Measurements from ENCODE around the gene SLC6A3. TPM values are rescaled to one million over a fixed set of nuclear protein-coding genes. Genes with fewer than 3 reads are reported as not detected.

The SLC6A3 gene
- polyA plus RNA-seq, 1 experiment = not detected

GRCh38 chr5:1380910-1381309, 64.3 kb downstream of the SLC6A3 start:
- DNase-seq (ENCODE audit: low read depth, low spot score) = no peak
- H3K27ac ChIP-seq (ENCODE audit: low read depth, low read length) = no peak overlapping the region
- peaks cover 11% of the 10 kb centered on the region for H3K9me3 ChIP-seq (ENCODE audit: control insufficient read depth, insufficient read depth, low read length)
- peaks cover 8% of the 10 kb centered on the region for H3K27me3 ChIP-seq (ENCODE audit: control insufficient read depth, insufficient read depth, low read length)
- CTCF ChIA-PET = interaction anchor here (0.6 to 2.2 kb wide), 8 partner anchors 10 to 1340 kb away, joined by 3 to 13 read pairs (median 6); no protein-coding TSS in a partner anchor
- H3K4me3 ChIP-seq (ENCODE audit: low read depth, low read length) = no peak overlapping the region
- TF ChIP-seq CTCF (IDR thresholded peaks at IDR 0.05; ENCODE audit: low read depth, low read length) = no peak
- POLR2A ChIA-PET = no interaction called here

- peaks cover 7% of the 10 kb centered on the region for H3K27me3 ChIP-seq (ENCODE audit: control insufficient read depth, insufficient read depth, low read length)
- H3K9me3 ChIP-seq (ENCODE audit: control insufficient read depth, insufficient read depth, low read length) = peaks cover 11% of the 10 kb centered on the region
- H3K4me3 ChIP-seq (ENCODE audit: low read depth, low read length) = no peak overlapping the region
- H3K27ac ChIP-seq (ENCODE audit: low read depth, low read length) = no peak overlapping the region
- ChIA-PET POLR2A (no interaction called here), CTCF (interaction anchor here (0.6 to 2.2 kb wide), 9 partner anchors 9 to 1339 kb away, joined by 3 to 13 read pairs (median 5); no protein-coding TSS in a partner anchor)
- no peak for DNase-seq (ENCODE audit: low read depth, low spot score)
- TF ChIP-seq CTCF (IDR thresholded peaks at IDR 0.05; ENCODE audit: low read depth, low read length) = peak; percentile 46
These were observed 65.0 kb downstream of the SLC6A3 start for GRCh38 chr5:1380011-1380817.

- no peak for TF ChIP-seq CTCF (IDR thresholded peaks at IDR 0.05; ENCODE audit: low read depth, low read length)
- no peak overlapping the region for H3K4me3 ChIP-seq (ENCODE audit: low read depth, low read length)
- ChIA-PET CTCF (interaction anchor here (1.0 to 2.2 kb wide), 4 partner anchors 8 to 266 kb away, joined by 4 to 13 read pairs (median 8); no protein-coding TSS in a partner anchor), POLR2A (no interaction called here)
- DNase-seq (ENCODE audit: low read depth, low spot score) = no peak
- peaks cover 11% of the 10 kb centered on the region for H3K9me3 ChIP-seq (ENCODE audit: control insufficient read depth, insufficient read depth, low read length)
- H3K27ac ChIP-seq (ENCODE audit: low read depth, low read length) = no peak overlapping the region
- H3K27me3 ChIP-seq (ENCODE audit: control insufficient read depth, insufficient read depth, low read length) = peaks cover 13% of the 10 kb centered on the region
These were observed 66.2 kb downstream of the SLC6A3 start for GRCh38 chr5:1378866-1379659.

- no peak for TF ChIP-seq CTCF (IDR thresholded peaks at IDR 0.05; ENCODE audit: low read depth, low read length)
- DNase-seq (ENCODE audit: low read depth, low spot score) = no peak
- H3K9me3 ChIP-seq (ENCODE audit: control insufficient read depth, insufficient read depth, low read length) = peaks cover 9% of the 10 kb centered on the region
- no peak overlapping the region for H3K27ac ChIP-seq (ENCODE audit: low read depth, low read length)
- peaks cover 12% of the 10 kb centered on the region for H3K27me3 ChIP-seq (ENCODE audit: control insufficient read depth, insufficient read depth, low read length)
- H3K4me3 ChIP-seq (ENCODE audit: low read depth, low read length) = no peak overlapping the region
- CTCF ChIA-PET = no interaction called here
- POLR2A ChIA-PET = no interaction called here
These were observed 67.1 kb downstream of the SLC6A3 start for GRCh38 chr5:1378096-1378495.

- CTCF ChIA-PET = no interaction called here
- POLR2A ChIA-PET = no interaction called here
- no peak for DNase-seq (ENCODE audit: low read depth, low spot score)
These were observed 68.3 kb downstream of the SLC6A3 start for GRCh38 chr5:1376981-1377380.

More at GRCh38 chr5:1376981-1377380, 68.3 kb downstream of the SLC6A3 start:
- H3K27me3 ChIP-seq (ENCODE audit: control insufficient read depth, insufficient read depth, low read length) = peaks cover 12% of the 10 kb centered on the region
- no peak overlapping the region for H3K4me3 ChIP-seq (ENCODE audit: low read depth, low read length)
- H3K9me3 ChIP-seq (ENCODE audit: control insufficient read depth, insufficient read depth, low read length) = peaks cover 9% of the 10 kb centered on the region
- no peak overlapping the region for H3K27ac ChIP-seq (ENCODE audit: low read depth, low read length)
- TF ChIP-seq CTCF (IDR thresholded peaks at IDR 0.05; ENCODE audit: low read depth, low read length) = no peak

Measured in AG04450 (cell line).